ENCODE data around the gene PPP1R9A. TPM values are rescaled to one million over a fixed set of nuclear protein-coding genes. Genes with fewer than 3 reads are reported as not detected.

PPP1R9A gene
- total RNA-seq, 2 donors from 2014 or later: 23.3 to 23.4 TPM

DNA sequence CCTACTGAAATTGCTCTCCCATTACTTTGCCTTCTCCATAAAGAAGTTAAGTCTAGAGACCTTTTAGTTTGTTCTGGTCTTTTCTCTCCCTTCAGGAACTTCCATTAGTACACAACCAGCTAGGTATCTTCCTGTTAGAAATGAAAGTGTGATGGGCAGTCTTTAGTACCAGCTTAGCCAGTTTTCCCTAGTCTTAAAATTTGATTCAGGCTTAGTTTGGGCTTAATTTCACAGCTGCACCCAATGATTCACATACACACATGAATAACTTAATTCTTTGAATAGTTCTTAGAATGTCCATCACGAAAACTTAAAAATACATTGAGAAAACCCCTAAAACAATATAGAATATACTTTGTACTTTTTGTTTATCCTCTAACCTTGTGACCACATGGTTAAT, 2.4 kb upstream of the PPP1R9A start:
- no peak overlapping the region for H3K27ac ChIP-seq
- no peaks in the 10 kb centered on the region for H3K9me3 ChIP-seq
- TF ChIP-seq, protein P1, sequence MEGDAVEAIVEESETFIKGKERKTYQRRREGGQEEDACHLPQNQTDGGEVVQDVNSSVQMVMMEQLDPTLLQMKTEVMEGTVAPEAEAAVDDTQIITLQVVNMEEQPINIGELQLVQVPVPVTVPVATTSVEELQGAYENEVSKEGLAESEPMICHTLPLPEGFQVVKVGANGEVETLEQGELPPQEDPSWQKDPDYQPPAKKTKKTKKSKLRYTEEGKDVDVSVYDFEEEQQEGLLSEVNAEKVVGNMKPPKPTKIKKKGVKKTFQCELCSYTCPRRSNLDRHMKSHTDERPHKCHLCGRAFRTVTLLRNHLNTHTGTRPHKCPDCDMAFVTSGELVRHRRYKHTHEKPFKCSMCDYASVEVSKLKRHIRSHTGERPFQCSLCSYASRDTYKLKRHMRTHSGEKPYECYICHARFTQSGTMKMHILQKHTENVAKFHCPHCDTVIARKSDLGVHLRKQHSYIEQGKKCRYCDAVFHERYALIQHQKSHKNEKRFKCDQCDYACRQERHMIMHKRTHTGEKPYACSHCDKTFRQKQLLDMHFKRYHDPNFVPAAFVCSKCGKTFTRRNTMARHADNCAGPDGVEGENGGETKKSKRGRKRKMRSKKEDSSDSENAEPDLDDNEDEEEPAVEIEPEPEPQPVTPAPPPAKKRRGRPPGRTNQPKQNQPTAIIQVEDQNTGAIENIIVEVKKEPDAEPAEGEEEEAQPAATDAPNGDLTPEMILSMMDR (IDR thresholded peaks at IDR 0.05): no peak
- no peaks in the 10 kb centered on the region for H3K36me3 ChIP-seq
- no peak overlapping the region for H3K4me3 ChIP-seq
- no peaks in the 10 kb centered on the region for H3K27me3 ChIP-seq
- H3K4me1 ChIP-seq: peaks cover 0 to 5% of the 10 kb centered on the region in 2 donors
- DNase-seq (ENCODE audit: low spot score): no peak

DNA sequence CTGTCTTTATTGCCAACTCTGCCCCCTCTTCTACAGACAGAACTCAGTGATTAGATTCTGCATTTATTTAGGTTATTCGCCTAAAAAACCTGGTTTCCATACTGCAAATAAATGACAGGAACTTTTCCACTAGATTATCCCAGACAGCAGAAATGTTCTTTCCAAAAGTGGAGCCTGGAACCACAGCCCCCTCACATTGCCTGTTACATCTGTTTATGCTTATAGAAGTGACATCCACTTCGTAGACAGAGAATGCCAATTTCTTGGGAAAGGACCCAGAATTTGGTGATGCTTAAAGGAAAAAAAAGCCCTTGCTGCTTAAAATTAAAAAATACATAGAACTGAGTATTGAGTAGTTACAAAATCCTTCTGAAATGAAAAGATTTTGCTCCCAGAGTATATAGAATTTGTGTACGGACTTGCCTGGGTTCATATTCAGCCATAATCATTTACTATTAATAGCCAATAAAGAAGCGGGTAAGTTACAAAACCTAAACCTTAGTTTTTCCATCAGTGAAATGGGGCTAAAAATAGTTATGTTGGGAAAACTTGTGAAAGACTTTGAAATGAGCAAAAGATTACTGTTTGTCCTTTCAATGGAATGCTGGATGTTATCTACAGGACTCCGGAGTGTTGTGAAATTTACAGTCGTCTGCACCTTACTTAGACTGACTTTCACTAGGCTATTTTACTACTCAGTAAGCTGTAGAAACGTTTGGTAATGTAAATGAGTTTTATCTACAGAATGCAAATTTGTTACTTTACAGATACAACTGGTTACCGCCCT, 1.1 kb upstream of the PPP1R9A start:
- Histone ChIP-seq H3K36me3 (no peaks in the 10 kb centered on the region), H3K4me3 (no peak overlapping the region), H3K27ac (no peak overlapping the region), H3K9me3 (no peaks in the 10 kb centered on the region), H3K27me3 (no peaks in the 10 kb centered on the region), H3K4me1 (peaks cover 0 to 5% of the 10 kb centered on the region in 2 donors)
- TF ChIP-seq, protein P1 (IDR thresholded peaks at IDR 0.05): no peak
- DNase-seq (ENCODE audit: low spot score): no peak

DNA sequence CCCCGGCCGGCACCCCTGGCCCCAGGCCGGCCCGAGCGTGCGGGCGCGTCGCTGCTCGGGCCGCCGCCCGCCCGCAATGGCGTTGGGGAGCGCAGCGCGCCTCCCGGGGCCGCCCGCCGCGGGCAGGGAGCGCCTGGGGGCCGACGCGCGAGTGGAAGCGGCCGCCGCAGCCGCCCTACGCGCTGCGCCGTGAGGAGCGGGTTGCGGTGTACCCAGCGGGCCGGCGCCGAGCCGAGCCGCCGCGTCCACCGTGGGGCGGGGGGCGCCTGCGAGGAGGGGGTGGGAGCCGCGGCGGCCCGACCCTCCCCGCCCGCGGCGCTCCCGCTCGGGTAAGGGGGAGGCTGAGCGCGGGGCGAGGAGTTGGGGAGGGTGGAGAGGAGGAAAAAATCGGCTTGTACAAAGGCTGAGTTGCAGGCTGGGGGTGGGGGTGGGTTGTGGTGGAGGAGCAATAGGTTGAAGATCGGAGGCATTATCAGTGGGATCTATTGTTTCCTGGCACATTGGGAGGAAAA, 473 bp downstream of the PPP1R9A start:
- H3K4me1 ChIP-seq: peaks cover 0 to 8% of the 10 kb centered on the region in 2 donors
- H3K27me3 ChIP-seq: no peaks in the 10 kb centered on the region
- no peak for DNase-seq (ENCODE audit: low spot score)
- peak overlapping the region; percentile 56 for H3K4me3 ChIP-seq
- no peaks in the 10 kb centered on the region for H3K36me3 ChIP-seq
- H3K9me3 ChIP-seq: no peaks in the 10 kb centered on the region
- peak overlapping the region; percentile 65 to 81 for H3K27ac ChIP-seq
- TF ChIP-seq, protein P1 (IDR thresholded peaks at IDR 0.05): no peak

DNA sequence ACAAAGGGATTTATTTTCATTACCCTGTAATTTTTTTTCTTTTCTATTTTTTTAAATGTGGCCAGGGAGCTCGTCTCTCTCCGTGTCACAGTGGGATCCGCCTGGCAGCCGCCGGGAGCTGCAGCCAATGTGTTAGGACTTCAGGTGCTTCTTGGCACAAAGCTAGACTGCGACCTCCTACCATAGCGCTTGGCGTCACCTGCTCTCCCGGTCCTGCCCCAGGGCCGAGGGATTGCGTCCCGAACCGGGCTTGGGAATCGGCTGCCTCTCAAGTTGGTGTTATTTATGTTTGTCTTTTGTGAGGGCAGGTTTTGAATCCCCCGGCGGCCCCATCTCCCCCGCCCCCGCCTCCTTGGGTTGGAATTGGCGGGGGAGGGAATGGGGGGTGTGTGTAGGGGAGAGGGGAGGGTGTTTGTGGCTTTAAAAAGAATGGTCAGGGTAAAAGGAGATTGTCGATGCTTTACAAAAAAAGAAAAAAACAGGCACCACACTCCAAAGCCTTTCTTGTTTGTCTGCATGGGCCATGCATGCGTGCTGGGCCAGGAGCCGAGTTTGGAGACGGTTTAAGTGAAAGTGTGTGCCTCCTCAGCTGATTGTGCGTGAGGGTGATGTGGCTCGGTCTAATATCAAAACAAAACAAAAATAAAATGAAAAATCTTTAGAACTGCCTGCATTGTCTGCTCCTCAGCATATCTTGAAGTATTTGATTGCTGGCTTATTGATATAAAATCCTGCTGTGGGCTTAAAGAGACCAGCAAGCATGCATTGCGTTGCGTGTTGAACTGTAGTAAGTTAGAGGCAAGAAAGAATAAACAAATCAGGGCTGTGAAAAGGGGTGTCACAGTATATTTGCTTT, 1.2 kb downstream of the PPP1R9A start:
- H3K36me3 ChIP-seq: no peaks in the 10 kb centered on the region
- H3K4me1 ChIP-seq: peaks cover 0 to 9% of the 10 kb centered on the region in 2 donors
- no peaks in the 10 kb centered on the region for H3K9me3 ChIP-seq
- H3K4me3 ChIP-seq: peak overlapping the region; percentile 56
- no peaks in the 10 kb centered on the region for H3K27me3 ChIP-seq
- H3K27ac ChIP-seq: peak overlapping the region; percentile 65 to 81
- no peak for DNase-seq (ENCODE audit: low spot score)
- TF ChIP-seq, protein P1 (IDR thresholded peaks at IDR 0.05): no peak

DNA sequence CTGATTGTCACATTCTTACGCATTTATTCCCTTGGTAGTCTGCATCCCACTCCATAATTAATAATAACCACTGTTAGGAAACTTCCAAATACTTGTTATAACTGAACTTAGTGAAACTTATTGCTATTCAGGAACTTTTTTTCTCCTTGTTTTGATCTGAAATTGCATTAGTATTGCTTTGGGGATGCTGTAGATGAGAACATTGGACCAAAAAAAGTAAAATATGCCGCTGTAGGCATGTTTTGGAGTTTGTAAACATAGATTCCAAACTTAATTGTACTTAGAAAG, 1.7 kb downstream of the PPP1R9A start:
- peaks cover 0 to 9% of the 10 kb centered on the region in 2 donors for H3K4me1 ChIP-seq
- no peaks in the 10 kb centered on the region for H3K27me3 ChIP-seq
- H3K27ac ChIP-seq: peak overlapping the region in 1 of 2 donors; percentile 81
- peak overlapping the region; percentile 56 for H3K4me3 ChIP-seq
- DNase-seq (ENCODE audit: low spot score): no peak
- H3K36me3 ChIP-seq: no peaks in the 10 kb centered on the region
- H3K9me3 ChIP-seq: no peaks in the 10 kb centered on the region
- TF ChIP-seq, protein P1 (IDR thresholded peaks at IDR 0.05): no peak

Measured in right atrium auricular region (tissue), 2 donors.